Ectodermal cell (in vitro differentiated cells): ENCODE results near the gene KIAA0513.

Source experiments
- H3K27ac ChIP-seq: 2 replicates; pipeline ENCODE4 v1.7.0; 2013; ENCODE audit warnings: mild to moderate bottlenecking, low read depth, low read length; ENCODE audit not compliant: insufficient read depth, poor library complexity, severe bottlenecking
- H3K27me3 ChIP-seq: 2 replicates; pipeline ENCODE4 v1.7.0; 2013; ENCODE audit warnings: mild to moderate bottlenecking, low read length; ENCODE audit not compliant: insufficient read depth, control insufficient read depth, poor library complexity, severe bottlenecking
- H3K36me3 ChIP-seq: one replicate; pipeline ENCODE4 v1.7.0; 2013; ENCODE audit warnings: low read length; ENCODE audit not compliant: control insufficient read depth, insufficient read depth
- H3K4me1 ChIP-seq: one replicate; pipeline ENCODE4 v1.7.0; 2013; ENCODE audit warnings: low read length; ENCODE audit not compliant: control insufficient read depth, insufficient read depth
- H3K4me3 ChIP-seq: 2 replicates; pipeline ENCODE4 v1.7.0; 2013; ENCODE audit warnings: low read depth, low read length, control low read depth; ENCODE audit not compliant: insufficient read depth
- H3K9me3 ChIP-seq: 2 replicates; pipeline ENCODE4 v1.7.0; 2013; ENCODE audit warnings: mild to moderate bottlenecking, low read length, moderate library complexity; ENCODE audit not compliant: control insufficient read depth
- WGBS, 2 experiments: methylation state at CpG; one replicate each; pipeline ENCODE4 v1.1.7; 2013; ENCODE audit warnings: missing lambda C conversion rate in 2 of 2; 5-methylcytosine and 5-hydroxymethylcytosine counted together

KIAA0513 gene

GRCh38 chr16:85134076-85134788, 106.6 kb downstream of the KIAA0513 start:
- Histone ChIP-seq H3K27ac (no peak overlapping the region), H3K9me3 (no peaks in the 10 kb centered on the region), H3K4me3 (no peak overlapping the region), H3K36me3 (no peaks in the 10 kb centered on the region), H3K27me3 (no peaks in the 10 kb centered on the region), H3K4me1 (no peaks in the 10 kb centered on the region)
- 90 to 91% methylated on average over 19 of the region's 19 CpGs for WGBS, 2 experiments

GRCh38 chr16:85134789-85135142, 107.2 kb downstream of the KIAA0513 start:
- Histone ChIP-seq H3K4me3 (no peak overlapping the region), H3K4me1 (no peaks in the 10 kb centered on the region), H3K9me3 (no peaks in the 10 kb centered on the region), H3K36me3 (no peaks in the 10 kb centered on the region), H3K27ac (no peak overlapping the region), H3K27me3 (no peaks in the 10 kb centered on the region)
- WGBS, 2 experiments: 89 to 94% methylated on average over 14 of the region's 14 CpGs

GRCh38 chr16:85136213-85136701, 108.7 kb downstream of the KIAA0513 start:
- no peaks in the 10 kb centered on the region for H3K36me3 ChIP-seq
- WGBS, 2 experiments: 82 to 83% methylated on average over 12 of the region's 12 CpGs
- H3K4me1 ChIP-seq: no peaks in the 10 kb centered on the region
- H3K27me3 ChIP-seq: no peaks in the 10 kb centered on the region
- H3K27ac ChIP-seq: no peak overlapping the region
- H3K9me3 ChIP-seq: no peaks in the 10 kb centered on the region
- no peak overlapping the region for H3K4me3 ChIP-seq

- Histone ChIP-seq H3K27me3 (no peaks in the 10 kb centered on the region), H3K9me3 (no peaks in the 10 kb centered on the region), H3K27ac (no peak overlapping the region), H3K4me3 (no peak overlapping the region), H3K36me3 (no peaks in the 10 kb centered on the region), H3K4me1 (no peaks in the 10 kb centered on the region)
- WGBS, 2 experiments: 90 to 91% methylated on average over 17 of the region's 17 CpGs
Measured at GRCh38 chr16:85136702-85137322, 109.2 kb downstream of the KIAA0513 start.

GRCh38 chr16:85137323-85138072, 109.9 kb downstream of the KIAA0513 start:
- Histone ChIP-seq H3K4me1 (no peaks in the 10 kb centered on the region), H3K27me3 (no peaks in the 10 kb centered on the region), H3K36me3 (no peaks in the 10 kb centered on the region), H3K9me3 (no peaks in the 10 kb centered on the region), H3K4me3 (no peak overlapping the region), H3K27ac (no peak overlapping the region)
- WGBS, 2 experiments: 79 to 82% methylated on average over 29 of the region's 29 CpGs

- WGBS, 2 experiments: 88 to 89% methylated on average over 12 of the region's 12 CpGs
- H3K27ac ChIP-seq: no peak overlapping the region
- H3K4me3 ChIP-seq: no peak overlapping the region
- no peaks in the 10 kb centered on the region for H3K36me3 ChIP-seq
- no peaks in the 10 kb centered on the region for H3K4me1 ChIP-seq
- H3K27me3 ChIP-seq: no peaks in the 10 kb centered on the region
- H3K9me3 ChIP-seq: no peaks in the 10 kb centered on the region
Measured at GRCh38 chr16:85138073-85138824, 110.7 kb downstream of the KIAA0513 start.

GRCh38 chr16:85138825-85139627, 111.4 kb downstream of the KIAA0513 start:
- Histone ChIP-seq H3K27ac (no peak overlapping the region), H3K4me1 (no peaks in the 10 kb centered on the region), H3K9me3 (no peaks in the 10 kb centered on the region), H3K27me3 (no peaks in the 10 kb centered on the region), H3K36me3 (no peaks in the 10 kb centered on the region), H3K4me3 (no peak overlapping the region)
- 91 to 92% methylated on average over 16 of the region's 16 CpGs for WGBS, 2 experiments

- Histone ChIP-seq H3K27ac (no peak overlapping the region), H3K4me3 (no peak overlapping the region), H3K27me3 (no peaks in the 10 kb centered on the region), H3K36me3 (no peaks in the 10 kb centered on the region), H3K9me3 (no peaks in the 10 kb centered on the region), H3K4me1 (no peaks in the 10 kb centered on the region)
- 88 to 93% methylated on average over 9 of the region's 9 CpGs for WGBS, 2 experiments
Measured at GRCh38 chr16:85139881-85140339, 112.3 kb downstream of the KIAA0513 start.

- H3K27ac ChIP-seq: no peak overlapping the region
- WGBS, 2 experiments: 86 to 87% methylated on average over 12 of the region's 12 CpGs
- H3K27me3 ChIP-seq: no peaks in the 10 kb centered on the region
- no peak overlapping the region for H3K4me3 ChIP-seq
- H3K4me1 ChIP-seq: no peaks in the 10 kb centered on the region
- no peaks in the 10 kb centered on the region for H3K9me3 ChIP-seq
- no peaks in the 10 kb centered on the region for H3K36me3 ChIP-seq
Measured at GRCh38 chr16:85140455-85141012, 112.9 kb downstream of the KIAA0513 start.
